HG03103 (cell line): ENCODE data around the gene EVC2.

Experiments used
- ATAC-seq: cut with Tn5 transposase; IDR thresholded peaks from one replicate; pipeline ENCODE4 v1.9.1; 2021; ENCODE audit warnings: low read depth; ENCODE audit not compliant: unreplicated experiment

EVC2 gene

GRCh38 chr4:5689065-5689464, 19.3 kb downstream of the EVC2 start:
- no peak for ATAC-seq

GRCh38 chr4:5686338-5686737, 22.0 kb downstream of the EVC2 start:
- no peak for ATAC-seq

- ATAC-seq = no peak
Measured at GRCh38 chr4:5685296-5685695, 23.1 kb downstream of the EVC2 start.

- ATAC-seq = no peak
Measured at GRCh38 chr4:5683566-5683965, 24.8 kb downstream of the EVC2 start.

- no peak for ATAC-seq
Measured at GRCh38 chr4:5678977-5679376, 29.4 kb downstream of the EVC2 start.

GRCh38 chr4:5676763-5677162, 31.6 kb downstream of the EVC2 start:
- no peak for ATAC-seq

GRCh38 chr4:5666741-5667140, 41.6 kb downstream of the EVC2 start:
- no peak for ATAC-seq

GRCh38 chr4:5664778-5665177, 43.6 kb downstream of the EVC2 start:
- no peak for ATAC-seq

- ATAC-seq = no peak
Measured at GRCh38 chr4:5662555-5662954, 45.8 kb downstream of the EVC2 start.

- no peak for ATAC-seq
Measured at GRCh38 chr4:5661237-5661636, 47.1 kb downstream of the EVC2 start.

GRCh38 chr4:5660185-5660584, 48.2 kb downstream of the EVC2 start:
- no peak for ATAC-seq

GRCh38 chr4:5658974-5659373, 49.4 kb downstream of the EVC2 start:
- ATAC-seq = no peak

GRCh38 chr4:5656415-5656814, 51.9 kb downstream of the EVC2 start:
- ATAC-seq = no peak

- ATAC-seq = no peak
Measured at GRCh38 chr4:5654791-5655190, 53.6 kb downstream of the EVC2 start.

GRCh38 chr4:5651089-5651488, 57.3 kb downstream of the EVC2 start:
- no peak for ATAC-seq

GRCh38 chr4:5650040-5650439, 58.3 kb downstream of the EVC2 start:
- no peak for ATAC-seq

GRCh38 chr4:5647351-5647750, 61.0 kb downstream of the EVC2 start:
- ATAC-seq = no peak

- no peak for ATAC-seq
Measured at GRCh38 chr4:5640096-5640495, 68.3 kb downstream of the EVC2 start.

GRCh38 chr4:5639556-5639955, 68.8 kb downstream of the EVC2 start:
- no peak for ATAC-seq

GRCh38 chr4:5638976-5639375, 69.4 kb downstream of the EVC2 start:
- no peak for ATAC-seq

- no peak for ATAC-seq
Measured at GRCh38 chr4:5638316-5638715, 70.0 kb downstream of the EVC2 start.

GRCh38 chr4:5636766-5637670, 71.3 kb downstream of the EVC2 start:
- no peak for ATAC-seq

GRCh38 chr4:5635826-5636195, 72.5 kb downstream of the EVC2 start:
- no peak for ATAC-seq
